ENCODE measurements around the gene LAMA2.

LAMA2 gene

DNA sequence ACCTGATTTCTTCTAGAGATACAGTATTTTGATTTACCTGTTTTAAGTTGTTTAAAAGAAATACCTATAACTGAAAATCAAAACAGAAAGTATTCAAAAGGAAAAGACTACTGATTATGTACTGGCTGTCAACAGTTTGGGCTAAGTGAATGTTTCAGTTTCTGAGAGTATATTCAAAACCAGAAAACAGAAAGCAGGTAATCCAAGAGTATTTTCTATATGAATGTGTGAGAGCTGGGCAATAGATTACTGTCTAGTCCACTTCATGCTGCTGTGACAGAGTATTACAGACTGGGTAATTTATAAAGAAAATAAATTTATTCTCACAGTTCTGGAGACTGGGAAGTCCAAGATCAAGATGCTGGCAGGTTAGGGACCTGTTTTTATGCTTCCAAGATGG, 566.0 kb downstream of the LAMA2 start:
- TF ChIP-seq LEF1 (IDR thresholded peaks at IDR 0.05; ENCODE audit: borderline replicate concordance) (no peak), FOXA1 (IDR thresholded peaks at IDR 0.05) (no peak), L3MBTL2 (conservative IDR thresholded peaks at IDR 0.05) (no peak), NFRKB (IDR thresholded peaks at IDR 0.05) (no peak), ARNT (IDR thresholded peaks at IDR 0.05) (no peak), HDGF (IDR thresholded peaks at IDR 0.05; ENCODE audit: borderline replicate concordance) (no peak), ELF4 (IDR thresholded peaks at IDR 0.05) (no peak), BHLHE40 (IDR thresholded peaks at IDR 0.05; ENCODE audit: borderline replicate concordance) (no peak), ZNF384 (IDR thresholded peaks at IDR 0.05) (no peak), FOXK2 (IDR thresholded peaks at IDR 0.05) (no peak), SP1 (IDR thresholded peaks at IDR 0.05) (no peak), CTBP1 (IDR thresholded peaks at IDR 0.05; ENCODE audit: borderline replicate concordance) (no peak), SUZ12 (IDR thresholded peaks at IDR 0.05) (no peak), TARDBP (IDR thresholded peaks at IDR 0.05) (no peak), FOXM1 (IDR thresholded peaks at IDR 0.05; ENCODE audit: borderline replicate concordance) (no peak)
- TF ChIP-seq, protein P1, sequence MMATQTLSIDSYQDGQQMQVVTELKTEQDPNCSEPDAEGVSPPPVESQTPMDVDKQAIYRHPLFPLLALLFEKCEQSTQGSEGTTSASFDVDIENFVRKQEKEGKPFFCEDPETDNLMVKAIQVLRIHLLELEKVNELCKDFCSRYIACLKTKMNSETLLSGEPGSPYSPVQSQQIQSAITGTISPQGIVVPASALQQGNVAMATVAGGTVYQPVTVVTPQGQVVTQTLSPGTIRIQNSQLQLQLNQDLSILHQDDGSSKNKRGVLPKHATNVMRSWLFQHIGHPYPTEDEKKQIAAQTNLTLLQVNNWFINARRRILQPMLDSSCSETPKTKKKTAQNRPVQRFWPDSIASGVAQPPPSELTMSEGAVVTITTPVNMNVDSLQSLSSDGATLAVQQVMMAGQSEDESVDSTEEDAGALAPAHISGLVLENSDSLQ (IDR thresholded peaks at IDR 0.05), result no peak
- POLR2A ChIA-PET, result no interaction called here
- no peak for DNase-seq (ENCODE audit: extremely low spot score)
- CTCF ChIA-PET, result no interaction called here

DNA sequence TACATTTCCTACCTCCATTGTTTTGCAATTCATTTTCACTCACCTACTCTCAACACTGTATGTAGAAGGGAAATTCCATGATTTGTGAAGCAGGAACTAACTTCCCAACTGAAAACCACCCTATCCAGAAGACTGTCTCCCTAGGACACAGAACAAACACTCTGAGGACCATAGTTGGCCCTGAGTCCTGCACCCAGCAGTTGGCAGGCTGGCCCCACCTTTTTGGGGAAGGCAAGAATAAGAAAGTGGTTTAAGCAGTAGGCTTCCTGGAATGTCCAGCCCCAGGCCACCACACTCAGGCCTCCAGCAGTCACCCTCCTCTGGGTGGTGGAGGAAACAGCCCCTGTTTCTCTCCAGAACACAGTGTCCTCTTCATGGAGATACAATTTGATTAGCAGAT, 568.2 kb downstream of the LAMA2 start:
- no peak for DNase-seq (ENCODE audit: extremely low spot score)
- POLR2A ChIA-PET, result no interaction called here
- CTCF ChIA-PET, result no interaction called here
- no peak for TF ChIP-seq FOXA1 (IDR thresholded peaks at IDR 0.05)
- TF ChIP-seq L3MBTL2 (conservative IDR thresholded peaks at IDR 0.05), result no peak
- TF ChIP-seq FOXK2 (IDR thresholded peaks at IDR 0.05), result no peak
- no peak for TF ChIP-seq HDGF (IDR thresholded peaks at IDR 0.05; ENCODE audit: borderline replicate concordance)
- TF ChIP-seq, protein P1 (IDR thresholded peaks at IDR 0.05), result no peak
- TF ChIP-seq ARNT (IDR thresholded peaks at IDR 0.05), result no peak
- no peak for TF ChIP-seq FOXM1 (IDR thresholded peaks at IDR 0.05; ENCODE audit: borderline replicate concordance)
- TF ChIP-seq BHLHE40 (IDR thresholded peaks at IDR 0.05; ENCODE audit: borderline replicate concordance), result no peak
- TF ChIP-seq SUZ12 (IDR thresholded peaks at IDR 0.05), result no peak
- TF ChIP-seq NFRKB (IDR thresholded peaks at IDR 0.05), result no peak
- no peak for TF ChIP-seq TARDBP (IDR thresholded peaks at IDR 0.05)
- no peak for TF ChIP-seq SP1 (IDR thresholded peaks at IDR 0.05)
- no peak for TF ChIP-seq LEF1 (IDR thresholded peaks at IDR 0.05; ENCODE audit: borderline replicate concordance)
- TF ChIP-seq CTBP1 (IDR thresholded peaks at IDR 0.05; ENCODE audit: borderline replicate concordance), result no peak
- TF ChIP-seq ZNF384 (IDR thresholded peaks at IDR 0.05), result no peak
- no peak for TF ChIP-seq ELF4 (IDR thresholded peaks at IDR 0.05)

DNA sequence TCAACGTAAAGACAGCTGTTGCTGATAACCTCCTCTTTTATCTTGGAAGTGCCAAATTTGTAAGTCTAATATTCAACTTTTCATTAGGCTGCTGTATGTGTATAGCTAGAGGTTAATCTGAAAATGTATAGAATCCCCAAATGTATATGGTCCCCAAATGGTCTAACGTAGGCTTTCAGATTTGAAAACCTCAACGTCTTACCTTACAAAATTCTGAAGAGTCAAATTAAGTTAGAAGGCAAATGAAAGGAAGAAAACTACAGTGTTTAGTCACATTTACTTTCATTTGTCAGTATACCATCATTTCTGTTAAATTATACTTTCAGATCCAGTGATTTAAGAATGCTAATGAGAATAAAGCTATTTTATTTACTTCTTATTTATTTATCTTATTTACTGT, 570.1 kb downstream of the LAMA2 start:
- TF ChIP-seq FOXM1 (IDR thresholded peaks at IDR 0.05; ENCODE audit: borderline replicate concordance) (no peak), SP1 (IDR thresholded peaks at IDR 0.05) (no peak), FOXA1 (IDR thresholded peaks at IDR 0.05) (no peak), SUZ12 (IDR thresholded peaks at IDR 0.05) (no peak), FOXK2 (IDR thresholded peaks at IDR 0.05) (no peak), ZNF384 (IDR thresholded peaks at IDR 0.05) (no peak), L3MBTL2 (conservative IDR thresholded peaks at IDR 0.05) (no peak), HDGF (IDR thresholded peaks at IDR 0.05; ENCODE audit: borderline replicate concordance) (no peak), ELF4 (IDR thresholded peaks at IDR 0.05) (no peak), NFRKB (IDR thresholded peaks at IDR 0.05) (no peak), CTBP1 (IDR thresholded peaks at IDR 0.05; ENCODE audit: borderline replicate concordance) (no peak), ARNT (IDR thresholded peaks at IDR 0.05) (no peak), BHLHE40 (IDR thresholded peaks at IDR 0.05; ENCODE audit: borderline replicate concordance) (no peak), LEF1 (IDR thresholded peaks at IDR 0.05; ENCODE audit: borderline replicate concordance) (no peak), TARDBP (IDR thresholded peaks at IDR 0.05) (no peak)
- TF ChIP-seq, protein P1 (IDR thresholded peaks at IDR 0.05), result no peak
- ChIA-PET POLR2A (no interaction called here), CTCF (no interaction called here)
- DNase-seq (ENCODE audit: extremely low spot score), result no peak

DNA sequence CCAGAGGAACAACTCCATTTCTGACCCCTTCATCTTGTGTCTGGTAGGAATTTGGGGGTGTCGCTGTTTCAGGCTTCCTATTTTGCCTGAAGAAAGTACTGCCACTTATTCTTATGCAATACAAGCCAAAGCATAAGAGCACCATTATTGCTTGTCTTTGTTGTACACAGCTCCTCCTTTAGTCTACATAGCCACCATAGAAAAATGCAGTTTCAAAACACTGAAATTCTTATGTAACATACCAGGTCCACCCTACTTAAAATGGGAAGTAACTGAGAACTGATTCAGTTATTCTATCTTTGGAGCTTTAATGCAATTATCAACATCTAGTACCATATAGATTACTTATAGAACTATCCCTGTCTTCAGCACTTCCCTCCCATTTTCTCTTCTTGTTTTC, 571.5 kb downstream of the LAMA2 start:
- ChIA-PET POLR2A (no interaction called here), CTCF (no interaction called here)
- TF ChIP-seq ZNF384 (IDR thresholded peaks at IDR 0.05), result no peak
- TF ChIP-seq BHLHE40 (IDR thresholded peaks at IDR 0.05; ENCODE audit: borderline replicate concordance), result no peak
- TF ChIP-seq FOXM1 (IDR thresholded peaks at IDR 0.05; ENCODE audit: borderline replicate concordance), result no peak
- no peak for TF ChIP-seq TARDBP (IDR thresholded peaks at IDR 0.05)
- TF ChIP-seq HDGF (IDR thresholded peaks at IDR 0.05; ENCODE audit: borderline replicate concordance), result no peak
- TF ChIP-seq FOXK2 (IDR thresholded peaks at IDR 0.05), result no peak
- TF ChIP-seq ARNT (IDR thresholded peaks at IDR 0.05), result no peak
- TF ChIP-seq SUZ12 (IDR thresholded peaks at IDR 0.05), result no peak
- no peak for TF ChIP-seq FOXA1 (IDR thresholded peaks at IDR 0.05)
- no peak for TF ChIP-seq LEF1 (IDR thresholded peaks at IDR 0.05; ENCODE audit: borderline replicate concordance)
- TF ChIP-seq ELF4 (IDR thresholded peaks at IDR 0.05), result no peak
- TF ChIP-seq, protein P1 (IDR thresholded peaks at IDR 0.05), result no peak
- TF ChIP-seq SP1 (IDR thresholded peaks at IDR 0.05), result no peak
- TF ChIP-seq NFRKB (IDR thresholded peaks at IDR 0.05), result no peak
- TF ChIP-seq L3MBTL2 (conservative IDR thresholded peaks at IDR 0.05), result no peak
- no peak for TF ChIP-seq CTBP1 (IDR thresholded peaks at IDR 0.05; ENCODE audit: borderline replicate concordance)
- DNase-seq (ENCODE audit: extremely low spot score), result no peak

DNA sequence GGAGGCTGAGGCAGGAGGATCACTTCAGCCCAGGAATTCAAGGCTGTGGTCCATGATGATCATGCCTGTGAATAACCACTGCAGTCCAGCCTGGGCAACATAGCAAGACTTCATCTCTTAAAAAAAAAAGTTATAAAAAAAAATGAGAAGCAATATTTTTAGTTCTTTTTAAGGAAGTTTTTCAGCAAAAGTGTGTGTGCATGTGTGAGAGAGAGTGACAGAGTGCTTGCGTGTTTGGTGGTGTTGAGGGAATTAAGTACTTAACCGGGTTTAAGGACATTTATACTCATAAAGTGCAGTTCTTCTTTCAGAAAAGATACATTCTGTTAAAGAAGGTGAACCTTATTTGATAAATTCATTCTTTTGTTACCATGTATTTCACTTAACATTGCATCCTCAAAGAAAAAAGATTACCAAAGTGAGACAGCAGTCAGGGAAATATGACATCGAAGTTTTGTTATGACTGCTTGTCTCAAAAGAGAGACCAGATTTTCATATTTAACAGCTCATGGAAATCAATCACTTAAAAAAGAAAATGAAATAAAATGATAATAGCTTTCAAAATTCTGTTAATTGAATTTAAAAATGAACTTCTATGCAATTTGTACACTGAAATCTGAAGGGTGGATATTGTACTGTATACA, 572.3 kb downstream of the LAMA2 start:
- no peak for TF ChIP-seq ARNT (IDR thresholded peaks at IDR 0.05)
- no peak for TF ChIP-seq ZNF384 (IDR thresholded peaks at IDR 0.05)
- no peak for TF ChIP-seq HDGF (IDR thresholded peaks at IDR 0.05; ENCODE audit: borderline replicate concordance)
- TF ChIP-seq NFRKB (IDR thresholded peaks at IDR 0.05), result no peak
- DNase-seq (ENCODE audit: extremely low spot score), result no peak
- POLR2A ChIA-PET, result no interaction called here
- CTCF ChIA-PET, result interaction anchor here (0.6 to 0.7 kb wide), 2 partner anchors 135 to 531 kb away, joined by 3 read pairs; no protein-coding TSS in a partner anchor
